ENCODE measurements around the gene LGALS9.
"Not testable (repeated sequence)": the region's sequence is repeated elsewhere in the genome, so short reads cannot be mapped to it uniquely, and the experiment has no call there.

DNA sequence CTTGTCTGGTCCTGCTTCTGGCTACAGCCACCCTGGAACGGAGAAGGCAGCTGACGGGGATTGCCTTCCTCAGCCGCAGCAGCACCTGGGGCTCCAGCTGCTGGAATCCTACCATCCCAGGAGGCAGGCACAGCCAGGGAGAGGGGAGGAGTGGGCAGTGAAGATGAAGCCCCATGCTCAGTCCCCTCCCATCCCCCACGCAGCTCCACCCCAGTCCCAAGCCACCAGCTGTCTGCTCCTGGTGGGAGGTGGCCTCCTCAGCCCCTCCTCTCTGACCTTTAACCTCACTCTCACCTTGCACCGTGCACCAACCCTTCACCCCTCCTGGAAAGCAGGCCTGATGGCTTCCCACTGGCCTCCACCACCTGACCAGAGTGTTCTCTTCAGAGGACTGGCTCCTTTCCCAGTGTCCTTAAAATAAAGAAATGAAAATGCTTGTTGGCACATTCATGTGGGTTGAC lies 18.2 kb downstream of the LGALS9 start:
- TF ChIP-seq, protein P1, sequence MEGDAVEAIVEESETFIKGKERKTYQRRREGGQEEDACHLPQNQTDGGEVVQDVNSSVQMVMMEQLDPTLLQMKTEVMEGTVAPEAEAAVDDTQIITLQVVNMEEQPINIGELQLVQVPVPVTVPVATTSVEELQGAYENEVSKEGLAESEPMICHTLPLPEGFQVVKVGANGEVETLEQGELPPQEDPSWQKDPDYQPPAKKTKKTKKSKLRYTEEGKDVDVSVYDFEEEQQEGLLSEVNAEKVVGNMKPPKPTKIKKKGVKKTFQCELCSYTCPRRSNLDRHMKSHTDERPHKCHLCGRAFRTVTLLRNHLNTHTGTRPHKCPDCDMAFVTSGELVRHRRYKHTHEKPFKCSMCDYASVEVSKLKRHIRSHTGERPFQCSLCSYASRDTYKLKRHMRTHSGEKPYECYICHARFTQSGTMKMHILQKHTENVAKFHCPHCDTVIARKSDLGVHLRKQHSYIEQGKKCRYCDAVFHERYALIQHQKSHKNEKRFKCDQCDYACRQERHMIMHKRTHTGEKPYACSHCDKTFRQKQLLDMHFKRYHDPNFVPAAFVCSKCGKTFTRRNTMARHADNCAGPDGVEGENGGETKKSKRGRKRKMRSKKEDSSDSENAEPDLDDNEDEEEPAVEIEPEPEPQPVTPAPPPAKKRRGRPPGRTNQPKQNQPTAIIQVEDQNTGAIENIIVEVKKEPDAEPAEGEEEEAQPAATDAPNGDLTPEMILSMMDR (IDR thresholded peaks at IDR 0.05; ENCODE audit: poor library complexity) = not testable (repeated sequence)
- not testable (repeated sequence) for TF ChIP-seq EZH2 (IDR thresholded peaks at IDR 0.05; ENCODE audit: borderline replicate concordance); EZH2phosphoT487 (IDR thresholded peaks at IDR 0.05; ENCODE audit: low read depth, severe bottlenecking, unreplicated experiment)
